NCI-H226 (cell line): ENCODE data around the gene TTYH1.
"Not testable (repeated sequence)": the region's sequence is repeated elsewhere in the genome, so short reads cannot be mapped to it uniquely, and the experiment has no call there.

ENCODE experiments used
- DNase-seq: peaks from one replicate; pipeline ENCODE4 v3.0.0-alpha.2; 2015

Gene TTYH1

DNA sequence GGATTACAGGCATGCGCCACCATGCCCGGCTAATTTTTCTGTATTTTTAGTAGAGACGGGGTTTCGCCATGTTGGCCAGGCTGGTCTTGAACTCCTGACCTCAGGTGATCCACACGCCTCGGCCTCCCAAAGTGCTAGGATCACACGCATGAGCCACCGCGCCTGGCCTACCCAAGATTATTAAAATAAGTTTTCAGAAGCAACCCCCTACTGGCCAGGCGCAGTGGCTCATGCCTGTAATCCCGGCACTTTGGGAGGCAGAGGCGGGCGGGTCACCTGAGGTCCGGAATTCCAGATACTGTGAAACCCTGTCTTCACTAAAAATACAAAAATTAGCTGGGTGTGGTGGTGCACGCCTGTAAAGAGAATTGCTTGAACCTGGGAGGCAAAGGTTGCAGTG lies 31.1 kb downstream of the TTYH1 start:
- DNase-seq, result not testable (repeated sequence)

DNA sequence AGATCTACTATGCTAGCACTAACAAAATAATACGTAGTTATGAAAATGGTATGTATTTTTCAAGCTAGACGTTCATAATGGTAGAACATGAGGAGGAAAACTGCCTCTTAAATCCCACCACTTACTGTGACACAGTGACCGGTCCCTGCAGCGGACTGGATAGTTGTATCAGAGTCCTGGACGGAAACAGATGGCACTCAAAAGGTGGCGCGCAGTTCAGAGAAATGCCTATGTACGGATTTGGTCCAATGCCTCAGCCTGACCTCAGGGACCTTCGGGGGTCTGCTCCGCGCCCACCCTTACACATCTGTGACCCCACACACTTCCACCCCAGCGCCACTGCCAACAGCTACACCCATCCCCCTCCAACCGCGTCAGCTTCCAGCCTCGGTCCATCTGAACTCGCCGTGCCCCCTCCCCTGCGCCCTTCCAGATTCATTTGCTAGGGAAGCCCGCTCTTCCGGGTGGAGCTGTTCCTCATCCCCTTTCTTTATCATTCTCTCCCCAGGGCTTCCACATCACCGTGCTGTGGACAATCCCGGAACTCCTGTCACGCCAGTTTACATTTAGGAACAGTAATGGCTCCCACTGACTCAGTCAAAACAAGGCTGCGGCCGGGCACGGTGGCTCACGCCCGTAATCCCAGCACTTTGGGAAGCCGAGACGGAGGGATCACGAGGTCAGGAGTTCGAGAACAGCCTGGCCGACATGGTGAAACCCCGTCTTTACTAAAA lies 32.9 kb downstream of the TTYH1 start:
- peak; percentile 43 for DNase-seq

DNA sequence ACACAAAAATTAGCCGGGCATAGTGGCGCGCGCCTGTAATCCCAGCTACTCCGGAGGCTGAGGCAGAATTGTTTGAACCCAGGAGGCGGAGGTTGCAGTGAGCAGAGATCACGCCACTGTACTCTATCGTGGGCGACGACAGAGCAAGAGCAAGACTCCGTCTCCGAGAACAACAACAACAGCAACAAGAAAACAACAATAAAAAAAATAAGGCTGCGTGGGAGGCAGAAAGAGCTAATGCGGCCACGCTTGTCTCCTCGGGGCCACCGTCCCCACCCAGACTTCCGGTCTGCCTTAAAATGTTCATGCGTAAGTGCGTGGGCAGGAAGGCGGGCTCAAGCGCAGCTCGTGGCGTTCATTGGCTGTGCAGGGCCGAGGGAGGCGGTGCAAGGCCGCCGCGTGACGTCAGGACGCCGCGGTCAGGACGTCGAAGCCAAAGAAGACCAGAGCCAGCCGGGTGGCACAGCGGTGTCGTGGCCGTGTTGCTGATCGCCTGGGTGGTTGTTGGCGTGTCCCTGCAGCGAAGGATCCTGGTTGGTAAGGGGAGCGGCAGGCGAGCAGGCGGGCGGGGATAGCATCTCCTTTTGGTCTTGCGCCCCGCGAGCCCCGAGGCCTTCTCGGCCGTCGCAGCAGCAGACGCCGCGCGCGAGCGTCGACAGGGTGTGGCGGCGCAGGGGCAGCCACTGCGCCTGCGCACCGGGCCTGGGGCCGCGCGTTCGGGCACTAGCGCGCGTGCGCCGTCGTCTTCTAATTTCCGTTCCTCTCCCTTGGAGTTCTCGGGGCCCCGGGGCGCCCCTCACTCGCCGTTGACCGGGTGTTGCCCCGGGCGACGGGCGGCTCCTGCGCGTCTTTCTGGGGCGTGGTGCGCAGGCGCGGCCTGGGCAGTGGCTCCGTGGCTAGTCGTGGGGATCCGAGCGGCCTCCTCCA lies 33.8 kb downstream of the TTYH1 start, which contains the start of gene LENG8:
LENG8 (plus strand) TSS at position 426 of the 927 bp plus-strand sequence. CDS start 2,146 bp downstream, outside the sequence.
- DNase-seq, result peak; percentile 97

- DNase-seq, result no peak
Observed at GRCh38 chr19:54449701-54450069, 34.4 kb downstream of the TTYH1 start.

DNA sequence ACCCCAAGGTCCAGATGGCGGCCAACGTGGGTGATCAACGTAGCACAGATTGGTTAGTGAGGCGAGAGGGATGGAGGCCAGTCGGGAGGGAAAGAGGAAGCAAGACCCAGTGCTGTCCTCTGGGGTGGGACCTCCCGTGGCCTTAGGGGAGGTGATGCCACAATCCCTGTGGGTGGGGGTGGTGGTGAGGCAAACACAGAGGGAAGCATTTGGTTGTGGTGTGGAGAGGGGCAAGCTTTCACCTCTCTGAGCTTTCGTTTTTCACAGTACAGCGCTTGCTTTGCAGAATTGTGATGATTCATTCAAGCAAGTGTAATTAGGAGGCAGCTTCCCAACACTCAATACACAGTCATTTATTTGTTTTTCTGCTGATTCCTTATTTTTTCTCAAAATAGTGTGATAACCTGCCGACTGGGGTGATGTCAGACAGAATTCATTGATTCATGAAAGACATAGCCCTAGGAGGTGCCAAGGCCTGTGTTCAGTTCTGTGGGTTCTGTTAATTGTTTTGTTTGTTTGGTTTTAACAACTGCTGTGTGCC lies 36.1 kb downstream of the TTYH1 start:
- no peak for DNase-seq

GRCh38 chr19:54451997-54452396 lies 36.7 kb downstream of the TTYH1 start:
- no peak for DNase-seq

- DNase-seq, result no peak
Observed at GRCh38 chr19:54452626-54453025, 37.4 kb downstream of the TTYH1 start.

DNA sequence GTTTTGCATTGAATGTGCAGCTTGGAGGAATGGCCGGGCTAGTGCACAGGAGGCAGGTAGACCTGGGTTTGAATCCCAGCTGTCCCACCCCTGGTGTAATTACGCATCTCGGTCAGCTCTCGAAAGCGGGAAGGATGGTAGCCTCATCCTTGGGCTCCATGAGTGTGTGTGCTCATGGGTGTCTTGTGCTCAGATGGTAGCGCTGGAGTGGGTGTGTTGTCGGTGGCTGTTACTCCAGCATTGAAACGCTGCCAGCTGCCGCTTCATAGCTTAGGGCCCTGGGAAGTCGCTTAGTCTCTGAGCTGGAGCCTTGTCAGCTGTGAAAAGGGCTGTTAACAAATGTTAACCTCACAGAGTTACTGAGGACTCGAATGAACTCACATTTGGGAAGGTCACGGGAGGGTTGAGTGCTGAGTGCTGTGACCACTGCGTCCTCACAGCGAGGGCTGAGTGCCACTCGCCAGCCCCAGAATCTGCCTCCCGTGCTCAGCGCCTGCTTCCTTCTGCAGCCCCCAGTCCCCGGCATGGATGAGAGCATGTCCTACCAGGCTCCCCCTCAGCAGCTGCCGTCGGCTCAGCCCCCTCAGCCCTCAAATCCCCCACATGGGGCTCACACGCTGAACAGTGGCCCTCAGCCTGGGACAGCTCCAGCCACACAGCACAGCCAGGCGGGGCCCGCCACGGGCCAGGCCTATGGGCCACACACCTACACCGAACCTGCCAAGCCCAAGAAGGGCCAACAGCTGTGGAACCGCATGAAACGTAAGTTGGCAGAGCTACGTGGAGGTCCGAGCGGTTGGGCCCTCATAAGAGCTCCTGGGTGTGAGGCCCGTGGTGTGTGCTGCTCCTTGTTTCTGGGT lies 38.9 kb downstream of the TTYH1 start:
- no peak for DNase-seq

DNA sequence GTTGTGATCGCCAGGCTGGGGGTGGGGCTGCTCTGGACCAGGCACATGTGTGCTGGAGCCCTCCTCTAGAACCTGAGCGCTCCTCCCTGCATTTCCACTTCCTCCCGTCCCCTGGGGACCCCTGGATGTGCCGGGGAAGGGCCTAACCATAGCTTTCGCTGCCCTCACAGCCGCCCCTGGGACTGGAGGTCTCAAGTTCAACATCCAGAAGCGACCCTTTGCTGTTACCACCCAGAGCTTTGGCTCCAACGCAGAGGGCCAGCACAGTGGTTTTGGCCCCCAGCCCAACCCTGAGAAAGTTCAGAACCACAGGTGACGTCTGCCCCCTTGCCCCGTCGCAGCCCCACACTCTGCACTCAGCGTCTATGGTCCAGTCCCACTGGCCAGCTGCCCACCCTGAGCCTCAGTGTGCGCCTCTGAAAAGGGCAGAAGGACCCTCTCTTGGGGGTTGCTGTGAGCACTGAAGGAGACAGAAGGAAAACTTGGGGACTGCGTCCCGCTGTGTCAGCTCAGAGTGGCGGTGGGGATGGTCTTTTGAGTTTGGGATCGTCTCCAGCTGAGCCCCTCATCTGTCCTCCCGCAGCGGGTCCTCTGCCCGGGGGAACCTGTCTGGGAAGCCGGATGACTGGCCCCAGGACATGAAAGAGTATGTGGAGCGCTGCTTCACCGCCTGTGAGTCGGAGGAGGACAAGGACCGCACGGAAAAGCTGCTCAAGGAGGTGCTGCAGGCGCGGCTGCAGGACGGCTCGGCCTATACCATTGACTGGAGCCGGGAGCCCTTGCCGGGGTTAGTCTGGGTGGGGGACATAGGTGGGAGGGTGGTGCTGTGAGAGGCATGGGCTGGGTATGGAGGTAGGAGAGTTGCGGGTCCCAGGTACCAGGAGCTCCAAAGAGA lies 39.8 kb downstream of the TTYH1 start:
- DNase-seq, result no peak

GRCh38 chr19:54455786-54456422 lies 40.6 kb downstream of the TTYH1 start:
- DNase-seq, result no peak

DNA sequence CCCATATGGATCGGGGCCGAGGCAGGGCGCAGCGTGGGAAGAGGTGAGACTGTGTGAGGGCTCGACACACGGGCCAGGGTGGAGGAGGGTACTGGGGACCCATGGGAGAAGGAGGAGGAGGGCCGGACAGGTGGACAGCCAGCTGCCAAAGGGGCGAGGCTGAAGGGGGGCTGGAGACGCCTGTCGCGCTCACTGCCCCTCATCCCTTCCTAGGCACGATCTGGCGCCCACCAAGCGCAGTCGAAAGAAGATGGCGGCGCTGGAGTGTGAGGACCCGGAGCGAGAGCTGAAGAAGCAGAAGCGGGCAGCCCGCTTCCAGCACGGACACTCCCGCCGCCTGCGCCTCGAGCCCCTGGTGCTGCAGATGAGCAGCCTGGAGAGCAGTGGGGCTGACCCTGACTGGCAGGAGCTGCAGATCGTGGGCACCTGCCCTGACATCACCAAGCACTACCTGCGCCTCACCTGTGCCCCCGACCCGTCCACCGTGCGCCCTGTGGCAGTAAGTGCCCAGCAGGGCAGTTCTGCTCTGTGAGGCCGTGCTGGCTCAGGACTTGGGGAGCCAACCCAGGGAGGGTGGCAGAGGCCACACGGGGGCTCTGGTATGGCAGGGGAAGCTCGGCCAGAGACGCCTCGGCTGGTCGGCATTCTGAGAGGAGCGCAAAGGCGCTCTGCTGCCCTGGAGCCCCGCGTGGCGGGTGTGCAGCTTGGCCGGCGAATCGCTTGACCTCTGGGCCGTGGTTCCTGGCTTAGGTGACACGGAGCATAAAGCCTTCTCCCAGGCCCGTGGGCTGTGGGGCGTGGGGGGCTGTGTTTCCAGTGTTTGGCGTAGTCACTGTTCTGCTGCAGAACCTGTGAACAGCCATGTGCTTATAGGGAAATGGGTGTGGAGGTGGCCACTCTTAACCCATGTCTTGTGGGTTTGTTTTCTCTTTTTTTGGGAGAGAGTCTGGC lies 41.4 kb downstream of the TTYH1 start:
- DNase-seq, result no peak

- no peak for DNase-seq
Observed at GRCh38 chr19:54457773-54458647, 42.7 kb downstream of the TTYH1 start.

DNA sequence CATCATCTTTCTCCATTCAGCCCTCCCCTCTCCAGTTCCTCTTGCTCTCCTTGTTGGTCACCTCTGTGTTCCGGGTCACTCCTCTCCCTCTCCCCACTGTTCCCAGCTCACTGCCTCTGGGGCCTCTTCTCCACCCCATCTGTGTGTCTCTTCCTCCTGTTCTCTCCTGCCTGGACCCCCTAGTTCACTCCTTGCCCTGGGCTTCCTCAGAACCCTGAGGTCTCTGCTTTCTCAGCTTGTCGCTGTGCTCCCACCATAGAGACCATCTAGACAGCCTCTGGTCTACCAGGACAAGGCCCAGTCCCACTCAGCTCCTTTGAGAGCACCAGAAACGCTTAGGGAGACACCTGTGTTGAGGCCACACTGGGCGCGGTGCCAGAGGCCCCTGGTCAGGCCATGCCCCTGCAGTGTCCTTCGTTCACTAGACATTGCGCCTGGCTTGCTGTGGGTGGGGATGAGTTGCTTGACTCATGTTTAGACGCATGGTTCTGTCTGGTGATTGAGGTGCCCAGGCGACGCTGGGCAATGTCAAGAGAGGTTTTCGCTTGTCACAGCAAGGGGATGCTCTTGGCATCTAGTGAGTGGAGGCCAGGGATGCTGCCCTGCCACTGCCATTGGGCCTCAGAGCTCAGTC lies 43.5 kb downstream of the TTYH1 start:
- no peak for DNase-seq

- DNase-seq, result no peak
Observed at GRCh38 chr19:54459282-54460229, 44.3 kb downstream of the TTYH1 start.

DNA sequence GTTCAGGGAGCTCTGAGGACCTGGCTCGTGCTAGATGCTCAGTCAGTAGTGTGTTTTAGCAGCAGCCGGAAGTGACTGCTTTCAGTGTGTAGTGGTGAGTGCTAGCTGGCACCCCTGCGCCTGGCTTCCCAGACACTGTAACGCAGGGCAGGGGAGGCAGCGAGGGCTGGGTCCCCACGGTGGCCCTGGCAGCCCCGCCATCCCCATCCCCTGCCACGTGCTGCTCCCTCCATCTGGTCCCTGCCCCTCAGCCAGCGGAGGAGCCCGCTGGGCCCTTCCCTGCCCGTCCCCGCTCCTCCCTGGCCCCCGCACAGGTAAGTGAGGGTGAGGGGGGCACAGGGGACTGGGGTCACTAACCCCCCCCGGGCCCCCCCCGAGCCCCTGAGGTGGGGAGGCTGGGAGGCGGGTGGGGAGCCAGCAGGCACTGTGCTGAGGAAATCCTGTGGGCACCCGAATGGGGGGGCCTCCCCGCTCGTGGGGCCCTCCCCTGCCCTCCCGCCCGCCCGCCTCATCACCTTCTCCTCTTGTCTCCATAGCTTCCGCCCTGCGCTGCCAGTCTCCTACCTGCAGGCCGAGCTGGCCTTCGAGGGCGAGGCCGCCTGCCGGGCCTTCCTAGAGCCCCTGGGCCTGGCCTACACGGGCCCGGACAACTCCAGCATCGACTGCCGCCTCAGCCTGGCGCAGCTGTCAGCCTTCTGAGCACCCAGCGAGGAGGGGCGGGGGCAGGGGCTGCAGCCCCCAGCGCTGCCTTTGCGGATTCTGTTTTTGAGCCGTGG lies 45.2 kb downstream of the TTYH1 start:
- no peak for DNase-seq

DNA sequence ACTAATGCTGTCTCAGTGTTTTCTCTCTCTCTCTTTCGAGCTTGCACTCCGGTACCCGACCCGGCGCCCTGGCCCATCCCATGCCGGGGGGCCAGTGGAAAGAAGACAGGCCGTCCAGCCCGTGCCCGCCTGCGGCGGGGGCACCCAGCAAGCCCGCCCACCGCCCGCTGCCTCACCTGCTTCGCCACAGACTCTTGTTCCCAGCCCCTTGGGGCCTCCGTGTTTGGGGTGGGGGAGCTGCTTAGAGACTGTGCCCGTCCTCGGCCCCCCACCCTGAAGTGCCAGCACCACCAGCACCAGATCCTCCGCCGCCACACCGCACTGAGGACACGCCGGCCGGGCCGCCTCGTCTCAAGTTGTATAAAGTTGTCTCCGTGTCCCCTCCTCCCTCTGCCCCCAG lies 45.9 kb downstream of the TTYH1 start:
- DNase-seq, result no peak
